ENCODE results near the gene FAS.

FAS gene

DNA sequence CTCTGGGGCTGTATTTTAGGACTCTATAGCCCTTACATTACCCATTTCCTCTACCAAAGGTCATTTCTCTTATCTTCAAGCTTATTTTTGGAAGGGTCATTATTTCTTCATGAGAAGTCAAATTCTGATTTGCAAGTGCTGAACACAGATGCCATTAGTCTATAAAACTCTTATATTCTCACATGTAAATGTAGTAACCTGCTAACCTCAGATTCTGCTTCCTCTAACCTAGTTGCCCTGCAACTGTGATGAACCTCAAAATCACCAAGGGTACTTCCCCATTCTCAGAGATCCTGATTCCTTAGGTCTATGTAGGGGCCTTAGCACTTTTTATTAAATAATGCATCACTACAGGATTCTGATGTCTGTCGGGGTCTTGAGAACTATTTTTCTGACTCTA, 6.3 kb downstream of the FAS start:
- no peak overlapping the region for H3K4me3 ChIP-seq (ENCODE audit: low read depth, low read length)
- TF ChIP-seq, protein P1, sequence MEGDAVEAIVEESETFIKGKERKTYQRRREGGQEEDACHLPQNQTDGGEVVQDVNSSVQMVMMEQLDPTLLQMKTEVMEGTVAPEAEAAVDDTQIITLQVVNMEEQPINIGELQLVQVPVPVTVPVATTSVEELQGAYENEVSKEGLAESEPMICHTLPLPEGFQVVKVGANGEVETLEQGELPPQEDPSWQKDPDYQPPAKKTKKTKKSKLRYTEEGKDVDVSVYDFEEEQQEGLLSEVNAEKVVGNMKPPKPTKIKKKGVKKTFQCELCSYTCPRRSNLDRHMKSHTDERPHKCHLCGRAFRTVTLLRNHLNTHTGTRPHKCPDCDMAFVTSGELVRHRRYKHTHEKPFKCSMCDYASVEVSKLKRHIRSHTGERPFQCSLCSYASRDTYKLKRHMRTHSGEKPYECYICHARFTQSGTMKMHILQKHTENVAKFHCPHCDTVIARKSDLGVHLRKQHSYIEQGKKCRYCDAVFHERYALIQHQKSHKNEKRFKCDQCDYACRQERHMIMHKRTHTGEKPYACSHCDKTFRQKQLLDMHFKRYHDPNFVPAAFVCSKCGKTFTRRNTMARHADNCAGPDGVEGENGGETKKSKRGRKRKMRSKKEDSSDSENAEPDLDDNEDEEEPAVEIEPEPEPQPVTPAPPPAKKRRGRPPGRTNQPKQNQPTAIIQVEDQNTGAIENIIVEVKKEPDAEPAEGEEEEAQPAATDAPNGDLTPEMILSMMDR (conservative IDR thresholded peaks at IDR 0.05; ENCODE audit: low read depth, low read length), result no peak
- no peak for DNase-seq (ENCODE audit: low read depth)

DNA sequence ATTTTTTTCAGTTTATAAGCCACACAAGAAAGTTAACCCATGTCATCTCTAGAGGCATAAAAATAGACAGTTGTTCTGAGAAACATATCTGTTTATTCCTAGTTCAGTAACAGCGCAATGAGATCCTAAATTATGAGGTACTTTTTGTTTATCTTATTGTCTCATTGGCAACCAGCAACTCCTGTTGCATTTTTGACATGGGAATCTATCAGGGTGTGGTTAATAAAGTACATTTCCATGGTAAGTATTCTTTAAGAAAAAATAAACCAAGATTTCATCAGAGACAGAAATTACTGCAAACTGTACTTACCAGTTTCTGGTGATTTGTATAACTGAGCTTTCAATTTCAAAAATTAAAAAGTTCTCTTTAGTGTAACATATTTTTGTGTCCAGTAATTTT, 9.0 kb downstream of the FAS start:
- H3K4me3 ChIP-seq (ENCODE audit: low read depth, low read length), result no peak overlapping the region
- DNase-seq (ENCODE audit: low read depth), result no peak
- TF ChIP-seq, protein P1 (conservative IDR thresholded peaks at IDR 0.05; ENCODE audit: low read depth, low read length), result no peak

DNA sequence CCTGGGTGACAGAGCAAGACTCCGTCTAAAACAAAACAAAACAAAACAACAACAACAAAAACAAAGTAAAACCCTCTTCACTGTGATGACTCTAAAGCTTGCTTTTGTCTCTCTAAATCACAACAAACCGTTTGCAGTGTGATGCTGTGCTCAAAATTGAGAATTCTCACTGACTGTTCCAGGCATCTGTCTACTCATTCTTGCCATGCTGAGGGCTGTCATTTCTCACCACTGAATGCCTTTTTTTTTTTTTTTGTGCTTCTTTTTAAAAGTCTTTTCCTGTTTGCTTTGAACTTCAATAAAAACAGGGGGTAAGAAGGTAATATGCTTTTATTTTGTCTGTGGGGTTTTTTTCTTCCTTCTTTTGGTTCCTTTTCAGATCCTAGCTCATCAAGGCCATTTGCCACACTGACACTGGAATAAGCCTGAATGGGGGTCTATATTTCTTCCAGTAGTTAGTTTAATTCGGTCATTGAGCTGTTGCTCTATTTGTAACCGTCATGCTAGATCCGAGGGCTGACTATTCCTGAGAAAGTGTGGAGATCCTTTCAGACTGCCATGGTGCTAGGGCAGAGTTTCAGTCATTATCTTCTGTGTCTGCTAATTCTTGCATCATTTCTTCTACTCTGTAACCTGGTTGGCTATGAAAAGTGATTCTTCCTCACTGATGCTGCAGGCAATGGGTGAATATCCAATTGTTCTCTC, 10.6 kb downstream of the FAS start:
- no peak for DNase-seq (ENCODE audit: low read depth)
- no peak overlapping the region for H3K4me3 ChIP-seq (ENCODE audit: low read depth, low read length)
- TF ChIP-seq, protein P1 (conservative IDR thresholded peaks at IDR 0.05; ENCODE audit: low read depth, low read length), result no peak

DNA sequence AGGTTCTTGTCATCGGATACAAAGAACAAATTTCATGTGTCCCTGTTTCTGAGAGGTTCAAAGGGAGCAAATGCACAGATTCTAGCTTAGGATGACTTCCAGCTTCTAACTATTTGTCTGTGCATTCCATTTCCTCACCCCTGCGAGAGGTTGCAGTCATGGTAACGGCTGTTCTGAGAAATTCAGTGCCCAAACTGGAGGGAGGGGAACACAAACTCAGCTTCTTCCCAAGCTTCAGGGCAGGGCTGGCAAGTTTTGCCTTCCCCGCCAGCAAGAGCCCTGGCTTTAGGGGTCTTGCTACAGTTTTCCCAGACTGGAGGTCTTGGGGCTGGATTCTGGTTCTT, 11.1 kb downstream of the FAS start:
- H3K4me3 ChIP-seq (ENCODE audit: low read depth, low read length), result no peak overlapping the region
- peak; percentile 75 for DNase-seq (ENCODE audit: low read depth)
- TF ChIP-seq, protein P1 (conservative IDR thresholded peaks at IDR 0.05; ENCODE audit: low read depth, low read length), result no peak

DNA sequence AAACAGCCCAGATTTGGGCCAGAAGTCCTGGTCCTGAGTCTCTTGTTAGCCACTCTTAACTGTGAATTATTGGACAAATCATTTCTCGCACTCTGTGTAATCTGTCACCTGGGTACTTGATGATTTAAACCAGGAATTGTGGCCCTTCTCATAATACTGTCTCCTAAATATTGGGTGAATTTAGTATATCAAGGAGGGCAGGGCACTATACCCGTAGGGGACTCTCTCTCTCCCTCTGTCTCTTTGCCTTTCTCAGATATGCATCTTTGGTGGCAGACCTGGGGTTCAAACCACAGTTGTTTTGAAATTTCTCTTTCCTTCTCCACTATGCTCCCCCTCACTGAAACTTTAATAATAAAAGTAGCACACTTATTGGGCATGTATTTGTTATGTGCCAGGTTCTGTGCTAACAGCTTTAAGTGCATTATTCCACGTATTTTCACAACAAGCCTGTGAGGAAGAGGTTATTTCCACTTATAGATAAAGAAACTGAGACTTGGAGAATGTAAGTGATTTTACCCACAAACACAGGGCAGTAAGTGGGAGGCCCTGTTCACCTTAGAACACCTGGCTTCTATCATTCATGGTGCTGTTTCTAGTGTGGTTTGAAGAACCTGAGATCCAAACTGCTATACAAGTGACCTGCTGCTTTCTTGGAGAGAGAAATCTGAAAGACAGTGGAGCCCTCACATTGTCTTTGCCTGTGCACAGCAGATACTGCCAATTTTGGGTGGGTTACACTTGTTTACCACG, 11.8 kb downstream of the FAS start:
- DNase-seq (ENCODE audit: low read depth), result no peak
- TF ChIP-seq, protein P1 (conservative IDR thresholded peaks at IDR 0.05; ENCODE audit: low read depth, low read length), result no peak
- no peak overlapping the region for H3K4me3 ChIP-seq (ENCODE audit: low read depth, low read length)

DNA sequence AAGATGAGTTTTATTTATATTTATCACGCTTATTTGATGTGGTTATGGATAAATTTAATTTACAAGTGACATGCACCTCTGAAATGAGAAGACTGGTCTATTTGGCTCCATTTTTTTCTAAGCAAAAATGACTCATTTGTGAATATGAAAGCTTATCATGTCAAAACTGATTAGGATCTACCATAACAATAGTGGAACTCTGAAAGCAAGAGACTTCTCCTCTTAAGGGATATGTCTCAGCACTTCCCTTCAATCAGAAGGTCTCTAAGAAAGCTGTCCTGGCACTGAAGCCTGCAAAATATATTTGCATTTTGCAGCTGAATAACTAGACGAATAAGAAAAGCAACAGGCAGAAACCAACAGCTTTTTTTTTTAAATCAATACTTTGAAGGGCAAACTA, 12.7 kb downstream of the FAS start:
- DNase-seq (ENCODE audit: low read depth), result no peak
- no peak overlapping the region for H3K4me3 ChIP-seq (ENCODE audit: low read depth, low read length)
- TF ChIP-seq, protein P1 (conservative IDR thresholded peaks at IDR 0.05; ENCODE audit: low read depth, low read length), result no peak
